GM19043 (cell line): Measurements from ENCODE around the gene FAM43B.
"Not testable (repeated sequence)": the region's sequence is repeated elsewhere in the genome, so short reads cannot be mapped to it uniquely, and the experiment has no call there.

Experiments used
- ATAC-seq: cut with Tn5 transposase; IDR thresholded peaks from one replicate; pipeline ENCODE4 v1.9.1; 2021; ENCODE audit warnings: low read depth; ENCODE audit not compliant: unreplicated experiment

FAM43B gene, protein sequence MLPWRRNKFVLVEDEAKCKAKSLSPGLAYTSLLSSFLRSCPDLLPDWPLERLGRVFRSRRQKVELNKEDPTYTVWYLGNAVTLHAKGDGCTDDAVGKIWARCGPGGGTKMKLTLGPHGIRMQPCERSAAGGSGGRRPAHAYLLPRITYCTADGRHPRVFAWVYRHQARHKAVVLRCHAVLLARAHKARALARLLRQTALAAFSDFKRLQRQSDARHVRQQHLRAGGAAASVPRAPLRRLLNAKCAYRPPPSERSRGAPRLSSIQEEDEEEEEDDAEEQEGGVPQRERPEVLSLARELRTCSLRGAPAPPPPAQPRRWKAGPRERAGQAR

GRCh38 chr1:20551945-20552727 lies at the start of gene FAM43B:
FAM43B (plus strand) TSS chr1:20552573; CDS start chr1:20552974, 401 bp downstream.
- no peak for ATAC-seq

DNA sequence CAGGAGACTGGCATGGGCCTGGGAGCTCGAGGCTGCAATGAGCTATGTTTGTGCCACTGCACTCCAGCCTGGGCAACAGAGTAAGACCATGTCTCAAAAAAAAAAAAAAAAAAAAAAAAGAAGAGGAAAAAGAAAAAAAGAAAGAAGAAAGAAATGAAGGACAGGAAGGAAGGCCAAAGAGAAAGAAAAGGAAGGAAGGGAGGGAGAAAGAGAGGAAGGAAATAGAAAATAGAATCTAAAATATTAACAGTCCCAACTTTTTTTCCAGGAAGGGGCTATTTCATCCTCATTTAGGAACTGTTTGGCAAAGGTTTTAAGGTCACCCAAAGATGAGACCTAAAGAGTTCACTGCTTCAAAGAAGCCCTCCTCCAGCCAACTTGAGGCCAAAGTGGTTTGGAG lies 46.9 kb upstream of the FAM43B start:
- no peak for ATAC-seq

DNA sequence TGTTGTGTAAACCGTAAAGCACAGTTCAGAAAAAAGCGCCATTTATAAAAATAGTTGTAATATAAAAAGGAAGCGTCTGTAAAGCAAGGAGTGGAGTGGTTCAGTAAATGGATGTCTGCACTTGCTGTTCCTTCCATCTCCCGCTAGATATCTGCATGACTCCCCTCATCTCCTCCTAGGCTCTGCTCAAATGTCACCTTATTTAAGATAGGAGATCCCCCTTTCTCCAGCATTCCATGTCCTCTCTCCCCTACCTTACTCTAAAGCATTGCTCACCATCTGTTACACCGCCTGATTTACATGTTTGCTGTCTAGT lies 45.2 kb upstream of the FAM43B start:
- no peak for ATAC-seq

- peak; percentile 93 for ATAC-seq
Measured at GRCh38 chr1:20507564-20508410, 44.6 kb upstream of the FAM43B start, which contains the start of gene MUL1. MUL1 (minus strand) TSS chr1:20508151; CDS start chr1:20508024, 127 bp downstream.

DNA sequence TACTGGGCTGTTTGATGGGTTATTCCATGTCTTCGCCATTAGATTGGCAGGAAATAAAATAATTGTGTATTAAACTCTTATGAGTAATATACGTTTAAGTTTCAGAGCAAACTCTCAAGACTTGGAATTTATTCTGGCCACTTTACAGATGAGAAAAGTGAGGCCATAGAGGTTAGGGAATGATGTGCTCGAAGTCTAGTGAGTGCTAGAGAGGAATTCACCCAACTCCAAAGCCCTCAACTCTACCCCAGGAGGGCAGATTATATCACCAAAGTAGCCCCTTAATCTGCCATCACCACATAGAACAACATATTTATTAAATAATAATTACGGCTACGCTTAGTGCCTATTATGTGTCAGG lies 44.0 kb upstream of the FAM43B start:
- ATAC-seq, result no peak

DNA sequence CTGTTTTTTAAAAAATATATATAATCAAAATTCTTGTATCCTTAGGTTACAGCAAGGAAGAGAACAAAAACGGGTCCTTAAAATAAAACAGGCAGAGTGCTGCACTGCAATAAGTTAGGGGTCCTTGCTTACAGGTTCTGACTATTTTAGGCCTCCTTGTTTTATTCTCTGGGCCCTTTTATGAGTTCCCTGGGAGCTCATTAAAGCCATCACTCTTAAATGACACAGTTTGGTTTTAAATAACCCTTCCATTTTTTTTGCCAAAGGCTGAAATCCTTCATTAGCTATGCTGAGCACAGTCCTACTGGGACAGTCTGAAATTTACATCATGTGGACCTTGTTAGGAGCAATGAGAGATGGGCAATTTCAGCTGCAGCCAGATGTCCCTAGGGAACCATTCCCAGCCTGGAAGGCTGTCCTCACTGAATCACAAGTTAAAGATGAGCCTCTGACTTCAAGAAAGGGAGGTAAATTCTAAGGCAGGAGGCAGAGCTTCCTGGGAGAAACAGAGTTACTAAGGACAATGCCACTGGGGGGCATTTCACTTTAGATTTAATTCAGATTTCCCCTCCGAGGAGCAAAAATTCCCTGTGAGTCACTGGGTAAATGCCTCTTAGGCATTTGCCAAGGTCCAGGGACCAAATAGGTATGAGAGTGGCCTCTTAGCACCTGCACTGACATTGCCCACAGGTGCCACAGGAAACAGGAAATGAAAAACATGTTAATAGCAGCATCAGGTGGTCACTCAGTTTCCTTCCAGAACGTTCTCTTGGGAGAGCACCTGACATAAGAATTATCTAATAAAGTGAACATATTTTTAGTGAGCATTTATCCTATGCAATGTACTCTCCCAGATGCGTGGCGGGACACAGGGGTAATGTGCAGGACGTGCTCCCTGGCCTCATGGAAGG lies 40.6 kb upstream of the FAM43B start:
- no peak for ATAC-seq

- not testable (repeated sequence) for ATAC-seq
Measured at GRCh38 chr1:20519609-20520262, 32.6 kb upstream of the FAM43B start.

- ATAC-seq, result no peak
Measured at GRCh38 chr1:20521960-20522861, 30.2 kb upstream of the FAM43B start.

- ATAC-seq, result no peak
Measured at GRCh38 chr1:20526267-20526666, 26.1 kb upstream of the FAM43B start.

DNA sequence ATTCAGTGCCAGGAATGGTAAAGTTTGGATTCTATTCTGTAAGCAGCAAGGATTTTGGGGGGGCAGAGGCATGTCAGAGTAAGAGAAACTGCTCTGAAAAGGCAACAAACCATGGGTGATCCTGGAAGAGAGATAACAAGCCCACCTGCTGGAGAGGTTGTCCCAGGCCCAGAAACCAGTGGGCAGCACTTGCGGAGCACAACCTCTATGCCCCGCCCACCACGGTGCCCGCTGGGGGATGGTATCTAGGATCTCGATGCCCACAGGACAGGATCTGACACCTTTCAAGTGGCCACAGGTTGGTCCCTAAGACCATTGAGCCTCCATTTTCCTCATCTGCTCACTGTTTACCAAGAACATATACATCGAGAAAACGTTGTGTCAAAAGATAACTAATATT lies 24.2 kb upstream of the FAM43B start:
- ATAC-seq, result no peak

DNA sequence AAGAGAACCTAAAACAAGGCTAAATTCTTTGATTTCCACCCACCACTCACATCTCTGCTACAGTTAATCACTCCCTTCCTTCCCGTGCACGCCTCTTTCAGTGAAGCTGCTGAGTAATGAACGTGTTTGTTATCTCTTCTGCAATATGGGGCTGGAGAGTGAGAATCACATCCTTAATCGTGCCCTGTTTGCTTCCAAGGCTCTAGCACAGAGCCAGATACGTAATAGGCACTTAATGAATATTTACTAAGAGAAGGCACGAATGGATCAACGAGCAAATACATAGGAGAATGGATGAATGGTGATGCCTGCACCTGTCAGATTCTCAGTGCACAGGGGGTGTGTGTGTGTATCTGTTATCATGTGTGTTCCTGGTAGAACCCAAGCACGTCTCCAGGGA lies 22.1 kb upstream of the FAM43B start:
- no peak for ATAC-seq

DNA sequence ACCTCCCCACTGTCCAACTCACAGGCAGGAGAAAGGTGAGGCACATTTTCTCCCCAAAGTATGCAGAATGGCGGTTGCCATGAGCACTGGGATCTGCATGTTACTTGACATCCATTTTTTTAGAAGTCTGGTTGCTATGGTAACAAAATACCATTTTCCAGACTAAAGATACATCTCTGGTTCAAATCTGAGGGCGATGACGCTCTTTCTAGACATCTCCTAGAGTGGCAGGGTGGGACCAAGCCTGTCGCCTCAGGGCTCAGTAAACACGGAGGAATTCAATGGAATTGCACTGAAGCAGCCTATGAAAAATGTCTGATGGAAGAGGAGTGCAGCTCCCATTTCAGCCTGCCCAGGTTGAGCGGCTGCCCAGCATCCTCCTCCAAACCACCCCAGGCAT lies 21.5 kb upstream of the FAM43B start:
- no peak for ATAC-seq

DNA sequence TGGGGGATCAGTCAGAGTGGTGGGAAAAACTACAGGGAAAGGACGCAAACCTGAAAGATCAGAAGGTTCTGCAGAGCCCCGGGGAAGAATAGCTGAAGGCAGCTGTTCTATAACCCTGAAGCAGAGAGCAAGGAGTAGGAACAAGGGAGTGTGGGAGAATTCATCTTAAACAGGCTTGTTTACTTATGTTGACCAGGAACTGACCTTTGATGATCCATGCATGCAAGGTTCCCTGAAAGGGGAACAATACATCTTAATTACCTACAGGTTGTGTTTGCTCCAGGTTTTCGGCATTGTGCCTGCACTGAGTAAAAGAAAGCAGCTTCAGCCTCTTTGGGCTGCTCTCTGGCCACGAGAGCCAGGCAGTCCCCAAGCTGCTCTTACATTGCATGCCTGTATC lies 18.7 kb upstream of the FAM43B start:
- ATAC-seq, result no peak

DNA sequence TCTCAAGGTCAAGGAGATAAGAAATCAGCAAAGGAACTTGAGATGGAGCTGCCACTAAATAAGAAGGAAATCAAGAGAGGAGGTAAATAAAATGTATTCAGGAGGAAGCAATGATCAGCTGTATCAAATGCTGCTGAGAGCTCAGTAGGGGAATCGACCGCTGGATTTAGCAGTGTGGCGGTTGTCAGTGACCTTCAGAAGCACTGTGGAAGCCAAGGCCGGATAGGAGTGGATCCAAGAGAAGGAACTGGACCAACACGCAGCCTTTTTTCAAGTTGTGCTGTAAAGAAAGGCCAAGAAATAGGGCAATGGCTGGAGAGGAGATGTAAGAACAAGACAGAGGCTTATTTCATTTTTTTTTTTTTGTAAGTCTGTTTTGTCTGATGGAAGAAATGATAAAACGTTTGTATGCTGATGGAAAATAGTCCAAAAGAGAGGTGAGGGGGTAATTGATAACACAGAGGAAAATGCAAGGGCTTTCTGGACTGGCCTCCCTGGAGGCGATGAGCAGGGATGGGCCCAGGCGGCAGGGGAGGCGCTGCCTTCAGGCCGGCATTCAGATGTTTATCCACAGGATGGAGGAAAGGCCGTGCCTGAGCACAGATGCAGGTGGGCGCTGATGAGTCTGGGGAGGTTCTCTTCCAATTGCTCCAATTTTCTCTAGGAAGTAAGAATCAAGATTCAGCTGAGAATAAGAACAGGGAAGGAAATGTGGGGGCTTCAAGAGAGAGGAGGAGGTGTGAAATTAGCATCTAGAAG lies 17.5 kb upstream of the FAM43B start:
- ATAC-seq, result no peak

- ATAC-seq, result no peak
Measured at GRCh38 chr1:20538227-20538626, 14.1 kb upstream of the FAM43B start.

GRCh38 chr1:20538760-20539551 lies 13.4 kb upstream of the FAM43B start:
- no peak for ATAC-seq

DNA sequence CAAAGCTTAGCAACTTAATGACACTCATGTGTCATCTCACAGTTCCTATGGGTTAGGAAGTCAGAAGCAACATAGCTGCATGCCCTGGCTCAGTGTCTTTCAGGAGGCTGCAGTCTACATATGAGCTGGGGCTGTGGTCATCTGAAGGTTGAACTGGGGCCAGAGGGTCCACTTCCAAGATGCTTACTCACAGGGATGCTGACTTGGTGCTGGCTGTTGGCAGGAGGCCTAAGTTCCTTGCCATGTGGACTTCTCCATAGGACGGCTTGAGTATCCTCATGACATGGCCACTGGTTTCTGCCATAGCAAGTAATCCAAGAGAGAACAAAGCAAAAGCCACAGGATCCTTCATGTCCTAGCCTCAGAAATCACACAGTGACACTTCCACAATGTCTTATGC lies 12.1 kb upstream of the FAM43B start:
- no peak for ATAC-seq
